ENCODE results near the gene BTN2A1.

The BTN2A1 gene

DNA sequence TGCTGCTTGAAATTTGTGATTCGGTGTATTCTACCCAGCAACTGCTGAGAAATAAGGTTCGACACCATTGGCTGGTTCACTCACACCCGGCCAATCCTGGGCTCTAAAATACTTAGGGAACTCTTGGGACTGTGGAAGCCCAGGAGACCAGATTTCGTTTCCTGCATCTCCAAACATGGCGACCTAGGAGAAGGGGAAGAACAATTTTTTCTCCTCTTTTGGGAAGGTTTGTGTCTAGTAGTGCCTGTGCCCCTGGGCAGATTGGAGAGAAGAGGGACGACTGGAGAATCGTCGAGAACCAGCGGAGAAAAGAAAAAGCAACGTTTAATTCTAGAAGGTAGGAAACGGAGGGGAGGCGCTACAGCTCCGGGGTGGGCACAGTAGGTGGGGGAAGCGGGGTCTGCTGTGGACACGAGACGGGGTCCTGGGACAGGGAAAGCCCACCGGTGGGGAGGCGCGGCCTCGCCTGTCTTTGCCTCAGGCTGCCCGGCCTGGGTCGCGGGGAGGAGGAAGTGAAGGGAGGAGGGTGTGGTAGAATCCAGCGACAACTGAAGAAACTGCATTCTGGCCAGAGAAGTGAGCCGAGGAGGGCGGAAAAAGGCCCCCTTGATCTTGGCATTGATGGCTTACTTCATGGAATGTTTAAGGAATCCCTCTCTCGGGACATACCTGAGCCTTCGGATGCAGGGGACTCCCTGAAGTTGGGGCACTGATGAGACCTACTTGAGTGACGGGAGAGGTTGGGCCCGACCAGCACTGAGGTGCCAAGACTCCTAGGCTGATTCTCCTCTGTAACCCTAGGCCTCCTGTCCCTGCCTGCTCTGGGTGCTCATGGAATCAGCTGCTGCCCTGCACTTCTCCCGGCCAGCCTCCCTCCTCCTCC is at the start of gene BTN2A1:
BTN2A1 (plus strand) TSS at position 150 of the 883 bp plus-strand sequence; CDS start at position 832, 682 bp downstream.
- TF ChIP-seq, protein P1, sequence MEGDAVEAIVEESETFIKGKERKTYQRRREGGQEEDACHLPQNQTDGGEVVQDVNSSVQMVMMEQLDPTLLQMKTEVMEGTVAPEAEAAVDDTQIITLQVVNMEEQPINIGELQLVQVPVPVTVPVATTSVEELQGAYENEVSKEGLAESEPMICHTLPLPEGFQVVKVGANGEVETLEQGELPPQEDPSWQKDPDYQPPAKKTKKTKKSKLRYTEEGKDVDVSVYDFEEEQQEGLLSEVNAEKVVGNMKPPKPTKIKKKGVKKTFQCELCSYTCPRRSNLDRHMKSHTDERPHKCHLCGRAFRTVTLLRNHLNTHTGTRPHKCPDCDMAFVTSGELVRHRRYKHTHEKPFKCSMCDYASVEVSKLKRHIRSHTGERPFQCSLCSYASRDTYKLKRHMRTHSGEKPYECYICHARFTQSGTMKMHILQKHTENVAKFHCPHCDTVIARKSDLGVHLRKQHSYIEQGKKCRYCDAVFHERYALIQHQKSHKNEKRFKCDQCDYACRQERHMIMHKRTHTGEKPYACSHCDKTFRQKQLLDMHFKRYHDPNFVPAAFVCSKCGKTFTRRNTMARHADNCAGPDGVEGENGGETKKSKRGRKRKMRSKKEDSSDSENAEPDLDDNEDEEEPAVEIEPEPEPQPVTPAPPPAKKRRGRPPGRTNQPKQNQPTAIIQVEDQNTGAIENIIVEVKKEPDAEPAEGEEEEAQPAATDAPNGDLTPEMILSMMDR (IDR thresholded peaks at IDR 0.05; ENCODE audit: low read depth, low read length) = peak; percentile 2; the same call in 1 of the 2 replicates
- peak; percentile 85 for DNase-seq (ENCODE audit: extremely low read depth, low read depth)

DNA sequence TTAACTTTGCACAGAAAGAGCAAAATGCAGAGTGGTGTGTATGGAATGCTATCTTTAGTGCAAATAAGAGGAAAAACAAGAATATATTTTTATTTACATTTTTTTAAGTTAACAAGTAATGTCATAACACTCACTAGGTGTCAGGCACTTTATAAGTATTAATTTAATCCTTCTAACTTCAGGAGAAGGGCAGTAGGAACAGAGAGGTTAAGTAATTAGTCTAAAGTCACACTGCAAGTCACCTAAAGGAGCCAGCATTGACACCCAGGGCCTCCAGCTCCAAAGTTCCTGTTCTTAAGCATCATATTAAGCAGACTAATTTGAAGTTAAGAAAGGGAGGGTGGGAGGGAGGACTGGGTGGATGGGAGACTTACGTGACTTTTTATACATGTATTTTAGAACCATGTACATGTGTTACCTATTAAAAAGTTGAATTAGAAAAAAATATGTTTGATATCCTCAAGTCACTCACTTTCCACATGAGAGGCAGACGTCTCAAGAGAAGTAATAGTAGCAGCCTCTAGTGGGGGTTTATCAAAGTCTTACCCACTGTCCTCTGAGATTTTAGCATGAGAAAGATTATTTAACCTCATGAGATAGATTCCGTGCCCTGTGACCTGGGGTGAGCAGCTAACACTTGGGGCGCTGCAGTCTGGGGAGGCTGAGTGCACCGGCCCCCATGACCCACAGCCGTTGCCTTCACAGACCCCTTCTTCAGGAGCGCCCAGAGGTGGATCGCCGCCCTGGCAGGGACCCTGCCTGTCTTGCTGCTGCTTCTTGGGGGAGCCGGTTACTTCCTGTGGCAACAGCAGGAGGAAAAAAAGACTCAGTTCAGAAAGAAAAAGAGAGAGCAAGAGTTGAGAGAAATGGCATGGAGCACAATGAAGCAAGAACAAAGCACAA is 48.7 kb upstream of the BTN2A1 start:
- DNase-seq (ENCODE audit: extremely low read depth, low read depth) = no peak
- TF ChIP-seq, protein P1 (IDR thresholded peaks at IDR 0.05; ENCODE audit: low read depth, low read length) = no peak

DNA sequence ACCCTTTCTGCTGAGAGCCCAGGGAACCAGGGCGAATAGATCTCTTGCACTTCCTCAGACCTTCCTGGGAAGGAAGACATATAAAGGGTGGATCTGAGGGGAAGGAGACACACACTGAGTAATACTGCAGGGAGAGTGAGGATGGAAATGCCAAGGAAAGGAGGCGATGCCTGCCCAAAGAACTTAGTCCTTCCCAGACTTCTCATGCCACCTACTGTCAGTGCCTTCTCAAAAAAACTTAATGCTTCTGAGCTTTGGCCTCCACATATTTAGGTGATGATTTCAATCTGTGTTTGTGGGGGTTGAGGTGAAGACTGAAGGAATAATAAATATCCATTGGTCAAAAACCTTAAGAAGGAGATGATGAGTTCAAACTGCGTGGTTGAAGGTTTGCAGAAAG is 46.0 kb upstream of the BTN2A1 start:
- TF ChIP-seq, protein P1 (IDR thresholded peaks at IDR 0.05; ENCODE audit: low read depth, low read length) = no peak; the same call in 1 of the 2 replicates
- DNase-seq (ENCODE audit: extremely low read depth, low read depth) = no peak

DNA sequence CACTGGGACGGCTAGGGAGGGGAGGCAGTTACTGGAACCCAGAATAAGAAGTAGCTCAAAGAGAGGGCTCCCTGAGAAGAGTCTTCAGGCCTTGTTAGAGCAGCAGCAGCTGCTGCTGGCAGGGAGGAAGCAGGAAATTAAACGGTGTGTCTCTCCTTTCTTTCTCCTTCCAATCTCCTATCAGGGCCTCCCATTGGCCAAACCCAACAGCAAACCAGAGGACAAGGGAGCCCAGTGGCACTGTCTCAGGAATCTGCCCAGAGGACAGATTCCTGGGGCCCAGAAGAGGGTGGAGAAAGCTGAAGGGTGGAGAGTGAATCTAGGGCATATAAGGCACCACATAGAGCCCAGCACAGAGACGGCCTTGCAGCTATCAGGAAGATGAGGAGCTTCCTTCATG is 45.5 kb upstream of the BTN2A1 start:
- DNase-seq (ENCODE audit: extremely low read depth, low read depth) = no peak
- TF ChIP-seq, protein P1 (IDR thresholded peaks at IDR 0.05; ENCODE audit: low read depth, low read length) = no peak

DNA sequence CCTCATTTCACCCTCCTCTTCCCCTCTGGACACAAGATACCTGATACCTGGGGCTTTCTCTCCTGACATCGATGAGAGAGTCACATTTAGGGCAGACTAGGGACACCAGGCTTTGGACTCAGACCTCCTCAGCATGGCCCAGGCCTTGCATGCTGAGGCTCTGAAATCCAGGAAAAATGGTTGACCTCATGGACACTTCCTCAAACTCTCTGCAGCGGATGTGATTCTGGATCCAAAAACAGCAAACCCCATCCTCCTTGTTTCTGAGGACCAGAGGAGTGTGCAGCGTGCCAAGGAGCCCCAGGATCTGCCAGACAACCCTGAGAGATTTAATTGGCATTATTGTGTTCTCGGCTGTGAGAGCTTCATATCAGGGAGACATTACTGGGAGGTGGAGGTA is 44.8 kb upstream of the BTN2A1 start:
- no peak for DNase-seq (ENCODE audit: extremely low read depth, low read depth)
- TF ChIP-seq, protein P1 (IDR thresholded peaks at IDR 0.05; ENCODE audit: low read depth, low read length) = no peak

DNA sequence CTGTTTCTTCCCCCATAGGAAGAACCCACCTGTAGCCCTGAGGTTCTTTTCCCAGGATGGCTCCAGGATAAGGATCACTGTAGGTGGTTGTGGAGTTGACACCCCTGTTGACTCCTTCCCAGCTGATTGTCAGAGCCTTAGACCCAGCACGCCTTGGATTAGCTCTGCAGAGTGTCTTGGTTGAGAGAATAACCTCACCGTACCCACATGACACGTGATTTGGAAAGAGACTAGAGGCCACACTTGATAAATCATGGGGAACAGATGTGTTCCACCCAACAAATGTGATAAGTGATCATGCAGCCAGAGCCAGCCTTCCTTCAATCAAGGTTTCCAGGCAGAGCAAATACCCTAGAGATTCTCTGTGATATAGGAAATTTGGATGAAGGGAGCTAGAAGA is 43.5 kb upstream of the BTN2A1 start:
- TF ChIP-seq, protein P1 (IDR thresholded peaks at IDR 0.05; ENCODE audit: low read depth, low read length) = no peak
- no peak for DNase-seq (ENCODE audit: extremely low read depth, low read depth)
